HCT116 (cell line): ENCODE measurements around the gene TENT4A. TPM values are rescaled to one million over a fixed set of nuclear protein-coding genes. Genes with fewer than 3 reads are reported as not detected.

Experiments
- ATAC-seq: fragments of 200-7000 bp; cut with Tn5 transposase; 2 replicates; pipeline ENCODE4 v1.9.1; 2020; ENCODE audit warnings: mild to moderate bottlenecking, moderate library complexity
- BruUV-seq: library from RNA; stranded (reverse); fragments of 400-500 nt; replicated peaks from 2 replicates; lab custom pipeline; 2021; lab: Mats Ljungman, UMichigan
- CTCF ChIA-PET: fragments of 300-600 bp; sonication (Branson Sonifier 250); formaldehyde crosslinking; loops from one replicate; lab custom pipeline; 2021; ENCODE audit warnings: antibody characterized with exemption; lab: Charles Lee
- POLR2A ChIA-PET: fragments of 300-600, 350-600 bp; sonication (Branson Sonifier 250); formaldehyde crosslinking; loops from one replicate; lab custom pipeline; 2021; ENCODE audit warnings: antibody characterized with exemption; lab: Charles Lee
- RAD21 ChIA-PET, 2 experiments: fragments of 300-600 bp; sonication (Branson Sonifier 250); formaldehyde crosslinking; loops; one replicate each; lab custom pipeline; 2023; ENCODE audit warnings: low total read pairs in 2 of 2; ENCODE audit not compliant: uncharacterized antibody in 2 of 2, unreplicated experiment in 2 of 2, low non-redundant PET in 1 of 2; lab: Charles Lee
- DNase-seq: peaks from one replicate; pipeline ENCODE4 v3.0.0-alpha.2; 2010; ENCODE audit warnings: low read depth, low spot score
- H2AFZ ChIP-seq: fragments of 200-600 bp; shearing (Covaris generic), sonication (generic); 2 replicates; pipeline ENCODE4 v1.6.1; 2017; ENCODE audit warnings: low read depth, mixed run types, mixed read lengths, antibody characterized with exemption, low read length; ENCODE audit not compliant: poor library complexity, severe bottlenecking
- H3K27ac ChIP-seq: 2 replicates; pipeline ENCODE4 v1.5.1; 2012; ENCODE audit warnings: low read depth, low read length
- H3K27me3 ChIP-seq: fragments of 200-600 bp; sonication (generic); 2 replicates; pipeline ENCODE4 v1.6.1; 2016; ENCODE audit warnings: mixed run types, low read length, mixed read lengths; ENCODE audit not compliant: insufficient read depth
- H3K36me3 ChIP-seq, 2 experiments: fragments of 200-500 bp in 1 of 2; fragments of 200-600 bp in 1 of 2; sonication (Bioruptor generic) in 1 of 2; sonication (generic) in 1 of 2; 2 replicates each; pipeline versions ENCODE4 v1.5.1 to v1.6.1; 2014 to 2016; ENCODE audit warnings: low read length in 2 of 2, inconsistent platforms in 1 of 2, mixed read lengths in 1 of 2, mixed run types in 1 of 2; ENCODE audit not compliant: insufficient read depth in 2 of 2, control insufficient read depth in 1 of 2
- H3K4me1 ChIP-seq, 2 experiments: fragments of 200-600 bp in 1 of 2; sonication (generic) in 1 of 2; 2 replicates each; pipeline versions ENCODE4 v1.5.1 to v1.6.1; 2012 to 2017; ENCODE audit warnings: low read length in 2 of 2, inconsistent platforms in 1 of 2, mild to moderate bottlenecking in 1 of 2, mixed read lengths in 1 of 2, mixed run types in 1 of 2, moderate library complexity in 1 of 2; ENCODE audit not compliant: insufficient read depth in 2 of 2, control insufficient read depth in 1 of 2
- H3K4me2 ChIP-seq: fragments of 200-600 bp; sonication (generic); 2 replicates; pipeline ENCODE4 v1.6.1; 2017; ENCODE audit warnings: mixed run types, low read length, mixed read lengths
- H3K4me3 ChIP-seq, 2 experiments: fragments of 200-600 bp in 1 of 2; sonication (generic) in 1 of 2; replicated peaks in 1 of 2; 2 replicates each; pipeline ENCODE4 v1.5.1; 2011 to 2016; ENCODE audit warnings: low read length in 2 of 2, control low read depth in 1 of 2, low read depth in 1 of 2, mild to moderate bottlenecking in 1 of 2, mixed read lengths in 1 of 2, mixed run types in 1 of 2
- H3K79me2 ChIP-seq: fragments of 200-600 bp; sonication (generic); 2 replicates; pipeline ENCODE4 v1.6.1; 2017; ENCODE audit warnings: mild to moderate bottlenecking, mixed run types, low read length, moderate library complexity, mixed read lengths; ENCODE audit not compliant: insufficient read depth
- H3K9ac ChIP-seq: fragments of 200-600 bp; sonication (generic); 2 replicates; pipeline ENCODE4 v1.6.1; 2016; ENCODE audit warnings: low read length, mixed read lengths
- H3K9me2 ChIP-seq: fragments of 200-600 bp; sonication (generic), shearing (Covaris generic); 2 replicates; pipeline ENCODE4 v1.6.1; 2017; ENCODE audit warnings: mixed run types, mild to moderate bottlenecking, moderate library complexity; ENCODE audit not compliant: insufficient read depth
- H3K9me3 ChIP-seq, 2 experiments: fragments of 200-500 bp in 1 of 2; fragments of 200-600 bp in 1 of 2; sonication (Bioruptor generic) in 1 of 2; sonication (generic) in 1 of 2; 2 replicates each; pipeline ENCODE4 v1.6.1; 2014 to 2017; ENCODE audit warnings: low read length in 2 of 2, mixed read lengths in 2 of 2, inconsistent platforms in 1 of 2, low read depth in 1 of 2, mild to moderate bottlenecking in 1 of 2, mixed run types in 1 of 2, moderate library complexity in 1 of 2; ENCODE audit not compliant: control insufficient read depth in 1 of 2, insufficient read depth in 1 of 2
- H4K20me1 ChIP-seq: fragments of 200-600 bp; sonication (generic), shearing (Covaris generic); 2 replicates; pipeline ENCODE4 v1.6.1; 2017; ENCODE audit warnings: mixed run types, mild to moderate bottlenecking, moderate library complexity; ENCODE audit not compliant: insufficient read depth
- ATF3 ChIP-seq: IDR thresholded peaks from 2 replicates; pipeline ENCODE4 v1.6.1; 2012
- CTCF ChIP-seq, 3 experiments: fragments of 200-600 bp in 1 of 3; sonication (generic) in 1 of 3; IDR thresholded peaks in 2 of 3; conservative IDR thresholded peaks in 1 of 3; 2 replicates each; pipeline ENCODE4 v1.5.1; 2012 to 2017; ENCODE audit warnings: low read depth in 2 of 3, low read length in 2 of 3, antibody characterized with exemption in 1 of 3, borderline replicate concordance in 1 of 3, control low read depth in 1 of 3, mild to moderate bottlenecking in 1 of 3, mixed read lengths in 1 of 3, mixed run types in 1 of 3, moderate library complexity in 1 of 3; ENCODE audit not compliant: insufficient read depth in 1 of 3
- EGR1 ChIP-seq: IDR thresholded peaks from 2 replicates; pipeline ENCODE4 v1.6.1; 2012; ENCODE audit warnings: low read depth
- ELF1 ChIP-seq: IDR thresholded peaks from 2 replicates; pipeline ENCODE4 v1.6.1; 2012; ENCODE audit warnings: low read depth, borderline replicate concordance
- MAX ChIP-seq: IDR thresholded peaks from 2 replicates; pipeline ENCODE4 v1.6.1; 2012
- REST ChIP-seq: IDR thresholded peaks from 2 replicates; pipeline ENCODE4 v1.6.1; 2012; ENCODE audit warnings: low read depth
- SIN3A ChIP-seq: IDR thresholded peaks from 2 replicates; pipeline ENCODE4 v1.6.1; 2012; ENCODE audit warnings: low read depth
- YY1 ChIP-seq: IDR thresholded peaks from 2 replicates; pipeline ENCODE4 v1.6.1; 2011; ENCODE audit warnings: low read length, low read depth, moderate library complexity, mild to moderate bottlenecking; ENCODE audit not compliant: insufficient replicate concordance; ENCODE audit errors: extremely low read depth
- ZNF274 ChIP-seq: fragments of 200-500 bp; sonication (Bioruptor generic); IDR thresholded peaks from 2 replicates; pipeline ENCODE4 v1.6.1; 2014; ENCODE audit warnings: mild to moderate bottlenecking, low read depth, low read length, inconsistent platforms
- intact Hi-C: fragments of 100-400 bp; cut with micrococcal nuclease; formaldehyde crosslinking; loops from 2 replicates; pipeline ENCODE4 v1.10.0; 2022
- total RNA-seq: library from RNA; stranded (reverse); gene quantifications from one replicate; pipeline ENCODE4 v1.2.1, GENCODE V29; 2021; ENCODE audit not compliant: unreplicated experiment

The TENT4A gene
- total RNA-seq, 1 experiment from 2014 or later = 39.8 TPM

GRCh38 chr5:6734243-6734700, 21.0 kb downstream of the TENT4A start:
- no peak overlapping the region for H3K4me2 ChIP-seq
- no TSS peak for BruUV-seq
- TF ChIP-seq ATF3 (no peak), ZNF274 (no peak), MAX (no peak), EGR1 (no peak), YY1 (no peak), SIN3A (no peak), REST (no peak), CTCF (IDR thresholded peaks at IDR 0.05 in 2 of 3, conservative IDR thresholded peaks at IDR 0.05 in 1 of 3; ENCODE audit: borderline replicate concordance in 1 of 3, insufficient read depth in 1 of 3, low read depth in 2 of 3, low read length in 2 of 3) (no peak), ELF1 (no peak)
- TF ChIP-seq, all 23 proteins: peak for 0
- RAD21 ChIA-PET = no interaction called here
- H3K4me3 ChIP-seq = no peak overlapping the region
- POLR2A ChIA-PET = no interaction called here
- no peaks in the 10 kb centered on the region for H3K4me1 ChIP-seq
- no peak for ATAC-seq
- H3K9ac ChIP-seq = no peak overlapping the region
- peaks cover 99% of the 10 kb centered on the region for H3K79me2 ChIP-seq
- peaks cover 11% of the 10 kb centered on the region; the same call in 1 of the 2 replicates for H4K20me1 ChIP-seq
- no peak for DNase-seq
- CTCF ChIA-PET = interaction anchor here (1.4 kb wide), 1 partner anchor 10 kb away, joined by 3 read pairs; no protein-coding TSS in a partner anchor
- intact Hi-C loops = no loop called here
- no peaks in the 10 kb centered on the region for H3K9me3 ChIP-seq
- H3K36me3 ChIP-seq = peaks cover 14 to 20% of the 10 kb centered on the region in 2 experiments; a peak in 3 of 4 replicates
- no peaks in the 10 kb centered on the region for H3K9me2 ChIP-seq
- H2AFZ ChIP-seq = no peak overlapping the region
- no peak overlapping the region for H3K27ac ChIP-seq
- H3K27me3 ChIP-seq = no peaks in the 10 kb centered on the region
